HCT116 (cell line): Measurements from ENCODE around the gene TENM4.

ENCODE experiments used
- CBX3 ChIP-seq: IDR thresholded peaks from 2 replicates; pipeline ENCODE4 v1.6.1; 2012; ENCODE audit warnings: low read depth
- EZH2 ChIP-seq: fragments of 200-600 bp; sonication (generic); IDR thresholded peaks from 2 replicates; pipeline ENCODE4 v1.6.1; 2017; ENCODE audit warnings: antibody characterized with exemption, mixed run types
- EZH2phosphoT487 ChIP-seq: fragments of 200-600 bp; IDR thresholded peaks from 2 replicates; pipeline ENCODE4 v1.6.1; 2018; ENCODE audit warnings: antibody characterized with exemption, borderline replicate concordance
- JUND ChIP-seq: IDR thresholded peaks from 2 replicates; pipeline ENCODE4 v1.6.1; 2012
- POLR2AphosphoS5 ChIP-seq: IDR thresholded peaks from 2 replicates; pipeline ENCODE4 v1.6.1; 2011; ENCODE audit warnings: mild to moderate bottlenecking, low read depth, low read length, moderate library complexity
- RAD21 ChIP-seq: IDR thresholded peaks from 2 replicates; pipeline ENCODE4 v1.6.1; 2012; ENCODE audit warnings: low read depth, mild to moderate bottlenecking
- TCF7L2 ChIP-seq: IDR thresholded peaks from 2 replicates; pipeline ENCODE4 v1.7.0; 2011; ENCODE audit warnings: borderline replicate concordance, inconsistent platforms; ENCODE audit not compliant: insufficient read depth, insufficient read length; ENCODE audit errors: extremely low read depth
- ZNF274 ChIP-seq: fragments of 200-500 bp; sonication (Bioruptor generic); IDR thresholded peaks from 2 replicates; pipeline ENCODE4 v1.6.1; 2014; ENCODE audit warnings: mild to moderate bottlenecking, low read depth, low read length, inconsistent platforms
- TF ChIP-seq, protein P1 (sequence below), 3 experiments: fragments of 200-600 bp in 1 of 3; sonication (generic) in 1 of 3; IDR thresholded peaks in 2 of 3; conservative IDR thresholded peaks in 1 of 3; 2 replicates each; pipeline ENCODE4 v1.5.1; 2012 to 2017; ENCODE audit warnings: low read depth in 2 of 3, low read length in 2 of 3, antibody characterized with exemption in 1 of 3, borderline replicate concordance in 1 of 3, control low read depth in 1 of 3, mild to moderate bottlenecking in 1 of 3, mixed read lengths in 1 of 3, mixed run types in 1 of 3, moderate library complexity in 1 of 3; ENCODE audit not compliant: insufficient read depth in 1 of 3
- TF ChIP-seq, protein P2 (sequence below): IDR thresholded peaks from 2 replicates; pipeline ENCODE4 v1.6.1; 2012
- TF ChIP-seq, protein P3 (sequence below): IDR thresholded peaks from 2 replicates; pipeline ENCODE4 v1.6.1; 2012; ENCODE audit warnings: low read depth
- TF ChIP-seq, protein P4 (sequence below): IDR thresholded peaks from 2 replicates; pipeline ENCODE4 v1.6.1; 2012

DNA sequence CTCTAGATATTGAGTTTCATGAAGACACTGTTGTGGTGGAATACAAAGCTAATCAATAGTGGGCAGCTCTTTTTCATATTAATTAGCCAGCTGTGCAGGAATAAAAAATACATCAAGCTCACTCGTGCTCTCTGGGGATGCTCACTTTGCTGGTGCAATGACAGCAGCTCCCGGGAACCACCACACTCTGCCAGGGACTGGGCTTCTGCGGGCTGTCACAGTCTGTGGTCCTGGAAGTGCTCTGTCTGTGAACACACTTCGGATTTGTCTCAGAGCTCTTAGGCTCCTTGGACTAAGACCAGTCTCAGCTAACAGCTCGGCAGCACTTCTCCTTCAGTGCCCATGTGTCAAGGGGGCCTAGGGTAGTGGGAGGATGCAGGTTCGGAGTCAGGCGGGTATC, 393.5 kb downstream of the TENM4 start:
- TF ChIP-seq EZH2 (no peak), RAD21 (no peak), POLR2AphosphoS5 (no peak), ZNF274 (no peak), CBX3 (no peak), JUND (no peak), TCF7L2 (no peak), EZH2phosphoT487 (no peak)
- TF ChIP-seq, protein P1, sequence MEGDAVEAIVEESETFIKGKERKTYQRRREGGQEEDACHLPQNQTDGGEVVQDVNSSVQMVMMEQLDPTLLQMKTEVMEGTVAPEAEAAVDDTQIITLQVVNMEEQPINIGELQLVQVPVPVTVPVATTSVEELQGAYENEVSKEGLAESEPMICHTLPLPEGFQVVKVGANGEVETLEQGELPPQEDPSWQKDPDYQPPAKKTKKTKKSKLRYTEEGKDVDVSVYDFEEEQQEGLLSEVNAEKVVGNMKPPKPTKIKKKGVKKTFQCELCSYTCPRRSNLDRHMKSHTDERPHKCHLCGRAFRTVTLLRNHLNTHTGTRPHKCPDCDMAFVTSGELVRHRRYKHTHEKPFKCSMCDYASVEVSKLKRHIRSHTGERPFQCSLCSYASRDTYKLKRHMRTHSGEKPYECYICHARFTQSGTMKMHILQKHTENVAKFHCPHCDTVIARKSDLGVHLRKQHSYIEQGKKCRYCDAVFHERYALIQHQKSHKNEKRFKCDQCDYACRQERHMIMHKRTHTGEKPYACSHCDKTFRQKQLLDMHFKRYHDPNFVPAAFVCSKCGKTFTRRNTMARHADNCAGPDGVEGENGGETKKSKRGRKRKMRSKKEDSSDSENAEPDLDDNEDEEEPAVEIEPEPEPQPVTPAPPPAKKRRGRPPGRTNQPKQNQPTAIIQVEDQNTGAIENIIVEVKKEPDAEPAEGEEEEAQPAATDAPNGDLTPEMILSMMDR (IDR thresholded peaks at IDR 0.05 in 2 of 3, conservative IDR thresholded peaks at IDR 0.05 in 1 of 3; ENCODE audit: borderline replicate concordance in 1 of 3, insufficient read depth in 1 of 3, low read depth in 2 of 3, low read length in 2 of 3) = no peak
- TF ChIP-seq, protein P2, sequence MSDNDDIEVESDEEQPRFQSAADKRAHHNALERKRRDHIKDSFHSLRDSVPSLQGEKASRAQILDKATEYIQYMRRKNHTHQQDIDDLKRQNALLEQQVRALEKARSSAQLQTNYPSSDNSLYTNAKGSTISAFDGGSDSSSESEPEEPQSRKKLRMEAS = no peak
- TF ChIP-seq, protein P3, sequence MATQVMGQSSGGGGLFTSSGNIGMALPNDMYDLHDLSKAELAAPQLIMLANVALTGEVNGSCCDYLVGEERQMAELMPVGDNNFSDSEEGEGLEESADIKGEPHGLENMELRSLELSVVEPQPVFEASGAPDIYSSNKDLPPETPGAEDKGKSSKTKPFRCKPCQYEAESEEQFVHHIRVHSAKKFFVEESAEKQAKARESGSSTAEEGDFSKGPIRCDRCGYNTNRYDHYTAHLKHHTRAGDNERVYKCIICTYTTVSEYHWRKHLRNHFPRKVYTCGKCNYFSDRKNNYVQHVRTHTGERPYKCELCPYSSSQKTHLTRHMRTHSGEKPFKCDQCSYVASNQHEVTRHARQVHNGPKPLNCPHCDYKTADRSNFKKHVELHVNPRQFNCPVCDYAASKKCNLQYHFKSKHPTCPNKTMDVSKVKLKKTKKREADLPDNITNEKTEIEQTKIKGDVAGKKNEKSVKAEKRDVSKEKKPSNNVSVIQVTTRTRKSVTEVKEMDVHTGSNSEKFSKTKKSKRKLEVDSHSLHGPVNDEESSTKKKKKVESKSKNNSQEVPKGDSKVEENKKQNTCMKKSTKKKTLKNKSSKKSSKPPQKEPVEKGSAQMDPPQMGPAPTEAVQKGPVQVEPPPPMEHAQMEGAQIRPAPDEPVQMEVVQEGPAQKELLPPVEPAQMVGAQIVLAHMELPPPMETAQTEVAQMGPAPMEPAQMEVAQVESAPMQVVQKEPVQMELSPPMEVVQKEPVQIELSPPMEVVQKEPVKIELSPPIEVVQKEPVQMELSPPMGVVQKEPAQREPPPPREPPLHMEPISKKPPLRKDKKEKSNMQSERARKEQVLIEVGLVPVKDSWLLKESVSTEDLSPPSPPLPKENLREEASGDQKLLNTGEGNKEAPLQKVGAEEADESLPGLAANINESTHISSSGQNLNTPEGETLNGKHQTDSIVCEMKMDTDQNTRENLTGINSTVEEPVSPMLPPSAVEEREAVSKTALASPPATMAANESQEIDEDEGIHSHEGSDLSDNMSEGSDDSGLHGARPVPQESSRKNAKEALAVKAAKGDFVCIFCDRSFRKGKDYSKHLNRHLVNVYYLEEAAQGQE = no peak
- TF ChIP-seq, protein P4, sequence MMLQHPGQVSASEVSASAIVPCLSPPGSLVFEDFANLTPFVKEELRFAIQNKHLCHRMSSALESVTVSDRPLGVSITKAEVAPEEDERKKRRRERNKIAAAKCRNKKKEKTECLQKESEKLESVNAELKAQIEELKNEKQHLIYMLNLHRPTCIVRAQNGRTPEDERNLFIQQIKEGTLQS = no peak
